GM12878 (cell line): ENCODE measurements around the gene PPM1N.

Source experiments
- ATF3 ChIP-seq: IDR thresholded peaks from 2 replicates; pipeline ENCODE4 v1.6.1; 2011; ENCODE audit warnings: low read depth, mild to moderate bottlenecking, low read length, moderate library complexity, borderline replicate concordance; ENCODE audit errors: extremely low read depth
- CTCF ChIP-seq, 3 experiments: IDR thresholded peaks in 2 of 3; conservative IDR thresholded peaks in 1 of 3; 2 replicates each; pipeline ENCODE4 v1.5.1; 2011; ENCODE audit warnings: low read depth in 3 of 3, low read length in 3 of 3, mild to moderate bottlenecking in 3 of 3, control low read depth in 2 of 3, moderate library complexity in 2 of 3, inconsistent platforms in 1 of 3, mixed read lengths in 1 of 3; ENCODE audit not compliant: control insufficient read depth in 2 of 3, insufficient read depth in 1 of 3; ENCODE audit errors: extremely low read depth in 1 of 3
- EP300 ChIP-seq, 2 experiments: fragments of 150-350 bp in 1 of 2; IDR thresholded peaks; 2 replicates each; pipeline ENCODE4 v1.6.1; 2011 to 2012; ENCODE audit warnings: low read depth in 2 of 2, low read length in 2 of 2, borderline replicate concordance in 1 of 2, improper control_type of control experiment in 1 of 2, inconsistent platforms in 1 of 2; ENCODE audit not compliant: control insufficient read depth in 1 of 2
- EZH2 ChIP-seq: IDR thresholded peaks from 2 replicates; pipeline ENCODE4 v1.6.1; 2012; ENCODE audit warnings: low read depth, mild to moderate bottlenecking, control low read depth, inconsistent platforms, low read length, borderline replicate concordance; ENCODE audit not compliant: control insufficient read depth
- GATAD2B ChIP-seq: fragments of 450-650 bp; conservative IDR thresholded peaks from 2 replicates; pipeline ENCODE4 v1.6.1; 2017; ENCODE audit warnings: low read depth, mild to moderate bottlenecking, moderate library complexity
- NR2C1 ChIP-seq: fragments of 450-650 bp; IDR thresholded peaks from 2 replicates; pipeline ENCODE4 v1.6.1; 2017; ENCODE audit warnings: antibody characterized with exemption, mild to moderate bottlenecking, moderate library complexity
- RAD21 ChIP-seq: IDR thresholded peaks from 2 replicates; pipeline ENCODE4 v1.6.1; 2011; ENCODE audit warnings: mild to moderate bottlenecking, low read depth, low read length, moderate library complexity; ENCODE audit not compliant: insufficient read depth
- REST ChIP-seq: IDR thresholded peaks from 2 replicates; pipeline ENCODE4 v1.6.1; 2012; ENCODE audit warnings: mild to moderate bottlenecking, low read depth, low read length
- SIX5 ChIP-seq: IDR thresholded peaks from 2 replicates; pipeline ENCODE4 v1.6.1; 2011; ENCODE audit warnings: mild to moderate bottlenecking, low read depth, low read length, moderate library complexity; ENCODE audit not compliant: severe bottlenecking
- SP1 ChIP-seq: IDR thresholded peaks from one replicate; pipeline ENCODE4 v1.6.1; 2011; ENCODE audit warnings: low read depth, low read length
- ZBTB33 ChIP-seq: fragments of 450-650 bp; IDR thresholded peaks from 2 replicates; pipeline ENCODE4 v1.6.1; 2017; ENCODE audit warnings: mild to moderate bottlenecking
- ZNF207 ChIP-seq: fragments of 450-650 bp; IDR thresholded peaks from 2 replicates; pipeline ENCODE4 v1.6.1; 2014; ENCODE audit warnings: antibody characterized with exemption, mild to moderate bottlenecking, borderline replicate concordance
- ZNF24 ChIP-seq: fragments of 450-650 bp; IDR thresholded peaks from 2 replicates; pipeline ENCODE4 v1.6.1; 2017; ENCODE audit warnings: antibody characterized with exemption, mild to moderate bottlenecking
- ZZZ3 ChIP-seq: IDR thresholded peaks from 2 replicates; pipeline ENCODE4 v1.6.1; 2011; ENCODE audit warnings: low read depth; ENCODE audit not compliant: control insufficient read depth, insufficient read length

- TF ChIP-seq RAD21 (no peak), ATF3 (no peak), GATAD2B (no peak), ZBTB33 (no peak), EZH2 (no peak), SIX5 (no peak), SP1 (no peak), ZZZ3 (no peak), REST (no peak), EP300 (IDR thresholded peaks at IDR 0.05; ENCODE audit: borderline replicate concordance in 1 of 2, control insufficient read depth in 1 of 2, low read depth in 2 of 2, low read length in 2 of 2) (no peak), NR2C1 (no peak), CTCF (IDR thresholded peaks at IDR 0.05 in 2 of 3, conservative IDR thresholded peaks at IDR 0.05 in 1 of 3; ENCODE audit: control insufficient read depth in 2 of 3, extremely low read depth in 1 of 3, insufficient read depth in 1 of 3, low read depth in 3 of 3, low read length in 3 of 3) (no peak), ZNF24 (no peak), ZNF207 (no peak)
These were observed 31.2 kb downstream of the PPM1N start for GRCh38 chr19:45529420-45529785.
